ENCODE measurements around the gene COG2.

The COG2 gene

GRCh38 chr1:230735447-230735846 lies 93.2 kb downstream of the COG2 start:
- no peak for TF ChIP-seq CTCF (IDR thresholded peaks at IDR 0.05; ENCODE audit: control insufficient read depth, insufficient read depth, low read depth, low read length, missing control alignments)
- no peak for DNase-seq (ENCODE audit: low read depth)
- no peak overlapping the region for H3K4me3 ChIP-seq (ENCODE audit: control insufficient read depth, low read depth, low read length)

- no peak for DNase-seq (ENCODE audit: low read depth)
- no peak for TF ChIP-seq CTCF (IDR thresholded peaks at IDR 0.05; ENCODE audit: control insufficient read depth, insufficient read depth, low read depth, low read length, missing control alignments)
- H3K4me3 ChIP-seq (ENCODE audit: control insufficient read depth, low read depth, low read length), result no peak overlapping the region
Observed at GRCh38 chr1:230737622-230738262, 95.5 kb downstream of the COG2 start.

GRCh38 chr1:230739564-230740290 lies 97.4 kb downstream of the COG2 start:
- TF ChIP-seq CTCF (IDR thresholded peaks at IDR 0.05; ENCODE audit: control insufficient read depth, insufficient read depth, low read depth, low read length, missing control alignments), result no peak
- DNase-seq (ENCODE audit: low read depth), result no peak
- H3K4me3 ChIP-seq (ENCODE audit: control insufficient read depth, low read depth, low read length), result no peak overlapping the region

Measured in AG09309 (cell line).